Measurements from ENCODE around the gene IFT43.

DNA sequence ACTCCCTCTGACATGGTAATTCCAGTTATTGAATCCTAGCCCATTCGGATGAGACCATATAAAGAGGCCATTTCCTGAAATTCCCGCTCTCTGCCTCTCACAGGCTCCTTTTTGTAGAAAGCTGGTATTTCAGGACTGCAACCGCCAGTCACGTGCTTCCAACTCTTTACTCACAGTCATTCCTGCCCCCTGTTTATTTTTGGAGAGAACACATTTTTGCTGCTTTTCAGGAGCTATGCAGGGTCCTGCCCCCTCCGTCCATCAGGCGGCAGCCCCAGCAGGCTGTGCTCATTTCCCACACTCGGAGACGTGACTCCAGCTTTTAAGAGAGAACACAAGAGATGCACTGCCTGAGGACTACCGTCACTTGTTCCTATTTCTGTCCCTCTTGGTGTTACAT lies 26.8 kb downstream of the IFT43 start:
- TF ChIP-seq, protein P1, sequence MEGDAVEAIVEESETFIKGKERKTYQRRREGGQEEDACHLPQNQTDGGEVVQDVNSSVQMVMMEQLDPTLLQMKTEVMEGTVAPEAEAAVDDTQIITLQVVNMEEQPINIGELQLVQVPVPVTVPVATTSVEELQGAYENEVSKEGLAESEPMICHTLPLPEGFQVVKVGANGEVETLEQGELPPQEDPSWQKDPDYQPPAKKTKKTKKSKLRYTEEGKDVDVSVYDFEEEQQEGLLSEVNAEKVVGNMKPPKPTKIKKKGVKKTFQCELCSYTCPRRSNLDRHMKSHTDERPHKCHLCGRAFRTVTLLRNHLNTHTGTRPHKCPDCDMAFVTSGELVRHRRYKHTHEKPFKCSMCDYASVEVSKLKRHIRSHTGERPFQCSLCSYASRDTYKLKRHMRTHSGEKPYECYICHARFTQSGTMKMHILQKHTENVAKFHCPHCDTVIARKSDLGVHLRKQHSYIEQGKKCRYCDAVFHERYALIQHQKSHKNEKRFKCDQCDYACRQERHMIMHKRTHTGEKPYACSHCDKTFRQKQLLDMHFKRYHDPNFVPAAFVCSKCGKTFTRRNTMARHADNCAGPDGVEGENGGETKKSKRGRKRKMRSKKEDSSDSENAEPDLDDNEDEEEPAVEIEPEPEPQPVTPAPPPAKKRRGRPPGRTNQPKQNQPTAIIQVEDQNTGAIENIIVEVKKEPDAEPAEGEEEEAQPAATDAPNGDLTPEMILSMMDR (IDR thresholded peaks at IDR 0.05), result no peak
- no peak for TF ChIP-seq ELF4 (CRISPR knock-in tag; IDR thresholded peaks at IDR 0.05; ENCODE audit: low read depth)
- TF ChIP-seq TEAD4 (CRISPR knock-in tag; IDR thresholded peaks at IDR 0.05), result no peak
- TF ChIP-seq, protein P2, sequence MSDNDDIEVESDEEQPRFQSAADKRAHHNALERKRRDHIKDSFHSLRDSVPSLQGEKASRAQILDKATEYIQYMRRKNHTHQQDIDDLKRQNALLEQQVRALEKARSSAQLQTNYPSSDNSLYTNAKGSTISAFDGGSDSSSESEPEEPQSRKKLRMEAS (CRISPR knock-in tag; IDR thresholded peaks at IDR 0.05), result no peak
- TF ChIP-seq, protein P3, sequence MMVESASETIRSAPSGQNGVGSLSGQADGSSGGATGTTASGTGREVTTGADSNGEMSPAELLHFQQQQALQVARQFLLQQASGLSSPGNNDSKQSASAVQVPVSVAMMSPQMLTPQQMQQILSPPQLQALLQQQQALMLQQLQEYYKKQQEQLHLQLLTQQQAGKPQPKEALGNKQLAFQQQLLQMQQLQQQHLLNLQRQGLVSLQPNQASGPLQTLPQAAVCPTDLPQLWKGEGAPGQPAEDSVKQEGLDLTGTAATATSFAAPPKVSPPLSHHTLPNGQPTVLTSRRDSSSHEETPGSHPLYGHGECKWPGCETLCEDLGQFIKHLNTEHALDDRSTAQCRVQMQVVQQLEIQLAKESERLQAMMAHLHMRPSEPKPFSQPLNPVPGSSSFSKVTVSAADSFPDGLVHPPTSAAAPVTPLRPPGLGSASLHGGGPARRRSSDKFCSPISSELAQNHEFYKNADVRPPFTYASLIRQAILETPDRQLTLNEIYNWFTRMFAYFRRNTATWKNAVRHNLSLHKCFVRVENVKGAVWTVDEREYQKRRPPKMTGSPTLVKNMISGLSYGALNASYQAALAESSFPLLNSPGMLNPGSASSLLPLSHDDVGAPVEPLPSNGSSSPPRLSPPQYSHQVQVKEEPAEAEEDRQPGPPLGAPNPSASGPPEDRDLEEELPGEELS (CRISPR knock-in tag; IDR thresholded peaks at IDR 0.05), result no peak
- TF ChIP-seq, protein P4, sequence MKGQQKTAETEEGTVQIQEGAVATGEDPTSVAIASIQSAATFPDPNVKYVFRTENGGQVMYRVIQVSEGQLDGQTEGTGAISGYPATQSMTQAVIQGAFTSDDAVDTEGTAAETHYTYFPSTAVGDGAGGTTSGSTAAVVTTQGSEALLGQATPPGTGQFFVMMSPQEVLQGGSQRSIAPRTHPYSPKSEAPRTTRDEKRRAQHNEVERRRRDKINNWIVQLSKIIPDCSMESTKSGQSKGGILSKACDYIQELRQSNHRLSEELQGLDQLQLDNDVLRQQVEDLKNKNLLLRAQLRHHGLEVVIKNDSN (CRISPR knock-in tag; IDR thresholded peaks at IDR 0.05), result no peak
- TF ChIP-seq ZNF317 (CRISPR knock-in tag; IDR thresholded peaks at IDR 0.05; ENCODE audit: borderline replicate concordance, low read depth), result no peak
- TF ChIP-seq, protein P5, sequence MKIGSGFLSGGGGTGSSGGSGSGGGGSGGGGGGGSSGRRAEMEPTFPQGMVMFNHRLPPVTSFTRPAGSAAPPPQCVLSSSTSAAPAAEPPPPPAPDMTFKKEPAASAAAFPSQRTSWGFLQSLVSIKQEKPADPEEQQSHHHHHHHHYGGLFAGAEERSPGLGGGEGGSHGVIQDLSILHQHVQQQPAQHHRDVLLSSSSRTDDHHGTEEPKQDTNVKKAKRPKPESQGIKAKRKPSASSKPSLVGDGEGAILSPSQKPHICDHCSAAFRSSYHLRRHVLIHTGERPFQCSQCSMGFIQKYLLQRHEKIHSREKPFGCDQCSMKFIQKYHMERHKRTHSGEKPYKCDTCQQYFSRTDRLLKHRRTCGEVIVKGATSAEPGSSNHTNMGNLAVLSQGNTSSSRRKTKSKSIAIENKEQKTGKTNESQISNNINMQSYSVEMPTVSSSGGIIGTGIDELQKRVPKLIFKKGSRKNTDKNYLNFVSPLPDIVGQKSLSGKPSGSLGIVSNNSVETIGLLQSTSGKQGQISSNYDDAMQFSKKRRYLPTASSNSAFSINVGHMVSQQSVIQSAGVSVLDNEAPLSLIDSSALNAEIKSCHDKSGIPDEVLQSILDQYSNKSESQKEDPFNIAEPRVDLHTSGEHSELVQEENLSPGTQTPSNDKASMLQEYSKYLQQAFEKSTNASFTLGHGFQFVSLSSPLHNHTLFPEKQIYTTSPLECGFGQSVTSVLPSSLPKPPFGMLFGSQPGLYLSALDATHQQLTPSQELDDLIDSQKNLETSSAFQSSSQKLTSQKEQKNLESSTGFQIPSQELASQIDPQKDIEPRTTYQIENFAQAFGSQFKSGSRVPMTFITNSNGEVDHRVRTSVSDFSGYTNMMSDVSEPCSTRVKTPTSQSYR (CRISPR knock-in tag; IDR thresholded peaks at IDR 0.05), result no peak
